Heart right ventricle (tissue), 16 donors: ENCODE results near the gene TTC38. TPM values are rescaled to one million over a fixed set of nuclear protein-coding genes. Genes with fewer than 3 reads are reported as not detected.
A peak's percentile ranks its signal among the peaks of the same experiment; 100 is the strongest.

Source experiments
- ATAC-seq, 8 donors: fragments of 200-7000 bp; cut with Tn5 transposase; one replicate each; pipeline ENCODE4 v1.9.1; 2020; ENCODE audit warnings: mild to moderate bottlenecking in 8 of 8, moderate library complexity in 8 of 8, moderate number of reproducible peaks in 1 of 8
- DNase-seq, 2 donors: peaks; one replicate each; pipeline ENCODE4 v3.0.0-alpha.2; 2020
- H3K27ac ChIP-seq, 10 donors: fragments of 200-600 bp; sonication (generic) in 2 of 10; one replicate each; pipeline versions ENCODE4 v1.5.0 to v1.8.0; 2020 to 2022; ENCODE audit warnings: mild to moderate bottlenecking in 3 of 10
- H3K27me3 ChIP-seq, 7 donors: fragments of 200-600 bp; one replicate each; pipeline ENCODE4 v1.8.0; 2021 to 2022; ENCODE audit warnings: mild to moderate bottlenecking in 2 of 7
- H3K36me3 ChIP-seq, 9 donors: fragments of 200-600 bp; sonication (generic) in 1 of 9; one replicate each; pipeline versions ENCODE4 v1.5.0 to v1.8.0; 2020 to 2022; ENCODE audit warnings: mild to moderate bottlenecking in 2 of 9
- H3K4me1 ChIP-seq, 9 donors: fragments of 200-600 bp; sonication (generic) in 1 of 9; one replicate each; pipeline versions ENCODE4 v1.5.0 to v1.8.0; 2020 to 2022; ENCODE audit warnings: mild to moderate bottlenecking in 4 of 9
- H3K4me3 ChIP-seq, 10 donors: fragments of 200-600 bp; sonication (generic) in 2 of 10; one replicate each; pipeline versions ENCODE4 v1.5.0 to v1.8.0; 2020 to 2022; ENCODE audit warnings: mild to moderate bottlenecking in 7 of 10, moderate library complexity in 2 of 10
- H3K9me3 ChIP-seq, 11 donors: fragments of 200-600 bp in 10 of 11; sonication (generic) in 2 of 11; one replicate each; pipeline versions ENCODE4 v1.5.0 to v1.8.0; 2013 to 2022; ENCODE audit warnings: mild to moderate bottlenecking in 2 of 11, control low read depth in 1 of 11, moderate library complexity in 1 of 11
- WGBS, 2 donors: extraction: QIAGEN DNeasy Blood & Tissue Kit; methylation state at CpG; one replicate each; pipeline ENCODE4 v1.1.7; 2013; ENCODE audit warnings: inconsistent platforms in 1 of 2; 5-methylcytosine and 5-hydroxymethylcytosine counted together
- intact Hi-C, 10 donors: fragments of 100-400 bp; cut with DNase I; formaldehyde crosslinking; loops; one replicate each; pipeline versions ENCODE4 v1.11.1 to v1.14.2; 2022
- polyA plus RNA-seq, 2 donors: library from polyadenylated mRNA; stranded (reverse); fragments of 200-250 nt; gene quantifications; one replicate each; pipeline ENCODE4 v1.2.3, GENCODE V29; 2013
- total RNA-seq, 10 donors: library from RNA; stranded (reverse); fragmentation: NEBNext Ultra II Directional in 3 of 10; extraction: Animal tissue kit (Norgen Biotek cat#: 25700) in 3 of 10; gene quantifications; one replicate each; pipeline versions ENCODE4 v1.2.1 to v1.2.4, GENCODE V29; 2021 to 2023
- TF ChIP-seq, protein P1 (sequence below), 9 donors: fragments of 200-600 bp; sonication (generic) in 2 of 9; IDR thresholded peaks; one replicate each; pipeline versions ENCODE4 v1.5.0 to v1.8.0; 2021 to 2022; ENCODE audit warnings: antibody characterized with exemption in 9 of 9, mild to moderate bottlenecking in 5 of 9, moderate library complexity in 1 of 9
- donor health status: Arrhythmogenic right ventricular cardiomyopathy.
- donor health status: ischemic (EF 13 %, LVEDD 7.1; RV severe dilation, severe dysfunction).
- donor health status: healthy with polysubstance abuse.
- donor health status: DM: no; HTN: yes; CAD: no.
- donor health status: DM: no; HTN: no; CAD: no.
- donor health status: ischemic (EF 25% LVEDD 6.9; RV normal size, moderate dysfunction).
- donor health status: ischemic (EF 25% LVEDD 5.7; RV mildly dilated, moderate dysfunction).
- donor health status: healthy.
- donor health status: DM: yes; HTN: yes; CAD: no.
- donor health status: Ischemic cardiomyopathy.
- donor health status: ischemic (EF 35%, LVEDD 5.7; RV mildly dilated, moderate dysfunction).
- donor health status: nonischemic (EF 11% LVEDD 7.7; RV severe dilation, severe dysfunction).
- donor health status: DM: yes; HTN: yes; CAD: no.
- donor health status: PGD.
- donor health status: ischemic (EF 29% LVEDD 5.4; RV normal size, mild dysfunction).
- donor health status: nonischemic (EF 23%, LVEDD 6.1; RV moderate dilation, normal function).

TTC38 gene
- total and polyA plus RNA-seq, 12 donors: 20.5 to 29.2 (median 26.1) TPM

DNA sequence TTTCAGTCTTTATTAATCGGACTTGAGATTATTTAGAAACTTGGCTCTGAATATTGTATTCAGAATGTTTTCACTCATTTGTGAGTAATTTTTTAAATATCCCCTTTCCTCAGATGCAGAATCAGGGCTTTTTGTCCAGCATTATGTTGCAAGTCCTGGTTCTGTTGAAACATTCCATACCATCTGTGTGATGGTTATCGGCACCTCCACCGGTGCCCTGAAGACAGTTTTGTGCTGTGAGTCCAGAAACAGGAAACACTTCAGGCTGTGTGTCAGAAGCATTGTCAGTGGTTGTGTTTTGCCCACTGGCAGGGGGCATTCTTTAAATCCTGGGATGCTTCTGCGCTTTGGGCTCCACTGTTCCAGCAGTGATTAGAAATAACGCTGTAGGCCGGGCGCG is 38.1 kb upstream of the TTC38 start:
- intact Hi-C loops: no loop called here
- DNase-seq: no peak
- Histone ChIP-seq H3K36me3 (peaks cover 0 to 65% (median 15%) of the 10 kb centered on the region in 9 donors), H3K27ac (no peak overlapping the region), H3K27me3 (no peaks in the 10 kb centered on the region), H3K9me3 (no peaks in the 10 kb centered on the region), H3K4me1 (peaks cover 0 to 19% (median 8%) of the 10 kb centered on the region in 9 donors), H3K4me3 (no peak overlapping the region)
- 88 to 90% methylated on average over 8 of the region's 8 CpGs for WGBS, 2 donors
- TF ChIP-seq, protein P1, sequence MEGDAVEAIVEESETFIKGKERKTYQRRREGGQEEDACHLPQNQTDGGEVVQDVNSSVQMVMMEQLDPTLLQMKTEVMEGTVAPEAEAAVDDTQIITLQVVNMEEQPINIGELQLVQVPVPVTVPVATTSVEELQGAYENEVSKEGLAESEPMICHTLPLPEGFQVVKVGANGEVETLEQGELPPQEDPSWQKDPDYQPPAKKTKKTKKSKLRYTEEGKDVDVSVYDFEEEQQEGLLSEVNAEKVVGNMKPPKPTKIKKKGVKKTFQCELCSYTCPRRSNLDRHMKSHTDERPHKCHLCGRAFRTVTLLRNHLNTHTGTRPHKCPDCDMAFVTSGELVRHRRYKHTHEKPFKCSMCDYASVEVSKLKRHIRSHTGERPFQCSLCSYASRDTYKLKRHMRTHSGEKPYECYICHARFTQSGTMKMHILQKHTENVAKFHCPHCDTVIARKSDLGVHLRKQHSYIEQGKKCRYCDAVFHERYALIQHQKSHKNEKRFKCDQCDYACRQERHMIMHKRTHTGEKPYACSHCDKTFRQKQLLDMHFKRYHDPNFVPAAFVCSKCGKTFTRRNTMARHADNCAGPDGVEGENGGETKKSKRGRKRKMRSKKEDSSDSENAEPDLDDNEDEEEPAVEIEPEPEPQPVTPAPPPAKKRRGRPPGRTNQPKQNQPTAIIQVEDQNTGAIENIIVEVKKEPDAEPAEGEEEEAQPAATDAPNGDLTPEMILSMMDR (IDR thresholded peaks at IDR 0.05): no peak
- ATAC-seq: no peak

DNA sequence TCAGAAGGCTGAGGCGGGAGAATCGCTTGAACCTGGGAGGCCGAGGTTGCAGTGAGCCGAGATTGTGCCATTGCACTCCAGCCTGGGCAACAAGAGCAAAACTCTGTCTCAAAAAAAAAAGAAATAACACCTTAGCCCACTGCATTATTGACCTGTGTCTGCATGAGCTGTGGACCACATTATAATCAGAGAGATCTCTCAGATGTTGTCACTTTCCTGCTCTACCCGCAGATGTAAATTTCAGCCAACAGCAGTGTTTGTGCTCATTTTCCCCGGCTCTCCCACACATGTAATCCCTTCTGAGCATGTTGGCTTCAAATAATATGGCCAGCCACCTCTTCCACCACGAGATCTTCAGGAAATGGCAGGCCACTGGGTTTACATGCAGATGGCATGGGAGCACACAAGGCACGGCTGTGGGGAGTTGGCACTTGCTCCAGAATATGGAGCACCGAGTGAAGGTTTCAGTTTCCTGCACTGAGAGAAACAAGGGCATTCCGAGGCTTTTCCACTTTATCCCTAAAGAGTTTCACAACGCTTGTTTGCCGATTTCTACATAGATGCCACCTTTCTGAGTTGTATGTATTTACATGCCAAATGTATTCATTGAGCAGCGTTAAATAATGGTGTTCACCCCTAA is 37.4 kb upstream of the TTC38 start:
- Histone ChIP-seq H3K4me1 (peaks cover 0 to 19% (median 8%) of the 10 kb centered on the region in 9 donors), H3K36me3 (peaks cover 0 to 67% (median 20%) of the 10 kb centered on the region in 9 donors), H3K9me3 (no peaks in the 10 kb centered on the region), H3K4me3 (no peak overlapping the region), H3K27ac (no peak overlapping the region), H3K27me3 (no peaks in the 10 kb centered on the region)
- ATAC-seq (no peak), DNase-seq (no peak)
- TF ChIP-seq, protein P1 (IDR thresholded peaks at IDR 0.05): no peak
- intact Hi-C loops: no loop called here
- WGBS, 2 donors: 78 to 89% methylated on average over 13 of the region's 13 CpGs

DNA sequence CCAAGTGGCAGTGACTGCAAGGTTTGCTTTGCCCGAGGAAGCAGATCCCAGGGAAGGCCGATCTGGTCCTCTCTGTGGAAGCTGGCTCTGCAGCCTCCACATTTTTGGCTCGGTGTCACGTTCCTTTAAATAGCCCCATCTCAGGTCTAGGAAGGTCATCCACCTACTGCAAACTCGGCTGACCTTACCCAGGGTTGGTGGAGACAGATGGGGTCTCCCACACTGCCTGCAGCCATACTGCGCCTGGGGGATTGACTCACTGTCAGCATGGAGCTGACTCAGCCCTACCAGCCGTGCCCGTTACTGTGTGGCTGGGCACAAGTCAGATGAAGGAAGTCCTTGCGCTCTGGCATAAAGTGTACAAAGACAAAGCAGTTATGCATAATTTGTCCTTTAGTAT is 34.6 kb upstream of the TTC38 start:
- DNase-seq (peak; percentile 42 to 66), ATAC-seq (peak; percentile 74 to 96 (median 88))
- TF ChIP-seq, protein P1 (IDR thresholded peaks at IDR 0.05): no peak
- intact Hi-C loops: no loop called here
- 39 to 45% methylated on average over 9 of the region's 9 CpGs for WGBS, 2 donors
- no peaks in the 10 kb centered on the region for H3K9me3 ChIP-seq
- peaks cover 0 to 64% (median 17%) of the 10 kb centered on the region in 9 donors for H3K36me3 ChIP-seq
- H3K27ac ChIP-seq: peak overlapping the region in 9 of 10 donors; percentile 10 to 82 (median 62)
- H3K4me3 ChIP-seq: no peak overlapping the region
- peaks cover under 1 to 38% (median 16%) of the 10 kb centered on the region in 9 donors for H3K4me1 ChIP-seq
- H3K27me3 ChIP-seq: no peaks in the 10 kb centered on the region

DNA sequence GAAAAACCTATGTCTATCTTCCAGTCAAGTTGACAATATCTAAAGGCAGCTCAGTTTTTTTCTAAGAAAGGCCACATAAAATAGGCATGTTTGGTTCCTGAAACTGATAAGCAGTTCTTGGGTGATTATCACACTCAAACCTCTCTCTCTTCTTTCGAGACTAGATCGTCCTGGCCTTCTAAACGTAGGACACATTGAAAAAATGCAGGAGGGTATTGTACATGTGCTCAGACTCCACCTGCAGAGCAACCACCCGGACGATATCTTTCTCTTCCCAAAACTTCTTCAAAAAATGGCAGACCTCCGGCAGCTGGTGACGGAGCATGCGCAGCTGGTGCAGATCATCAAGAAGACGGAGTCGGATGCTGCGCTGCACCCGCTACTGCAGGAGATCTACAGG is 32.8 kb upstream of the TTC38 start:
- Histone ChIP-seq H3K4me1 (peaks cover 5 to 53% (median 16%) of the 10 kb centered on the region in 9 donors), H3K9me3 (no peaks in the 10 kb centered on the region), H3K27ac (peak overlapping the region in 5 of 10 donors; percentile 51 to 82 (median 76)), H3K27me3 (no peaks in the 10 kb centered on the region), H3K4me3 (no peak overlapping the region), H3K36me3 (peaks cover 0 to 69% (median 24%) of the 10 kb centered on the region in 9 donors)
- WGBS, 2 donors: 87 to 88% methylated on average over 12 of the region's 12 CpGs
- intact Hi-C loops: loop anchor here in 1 of 10 donors (5.0 kb wide), 1 partner anchor 38 kb away; no protein-coding TSS in a partner anchor
- DNase-seq (no peak), ATAC-seq (no peak)
- TF ChIP-seq, protein P1 (IDR thresholded peaks at IDR 0.05): no peak
